ENCODE data around the gene NR6A1. TPM values are rescaled to one million over a fixed set of nuclear protein-coding genes. Genes with fewer than 3 reads are reported as not detected.

NR6A1 gene
- total RNA-seq, 1 experiment from 2014 or later, result 164 TPM

- Mint-ChIP-seq H3K27ac (peak overlapping the region; percentile 6; the same call in 1 of the 2 replicates), H3K27me3 (ENCODE audit: low read depth) (no peaks in the 10 kb centered on the region; the same call in none of the 2 replicates), H3K9me3 (no peaks in the 10 kb centered on the region), H3K4me3 (peak overlapping the region; percentile 47), H3K36me3 (no peaks in the 10 kb centered on the region), H3K4me1 (peaks cover 74% of the 10 kb centered on the region)
- DNase-seq (ENCODE audit: low spot score), result no peak
- TF ChIP-seq AR (CRISPR knock-in tag; IDR thresholded peaks at IDR 0.05) (no peak), ZBTB21 (CRISPR knock-in tag; IDR thresholded peaks at IDR 0.05; ENCODE audit: borderline replicate concordance) (no peak)
- ATAC-seq, result no peak
- POLR2A ChIA-PET, result interaction anchor here (0.6 kb wide), 1 partner anchor 230 kb away, joined by 3 read pairs; no protein-coding TSS in a partner anchor
- CTCF ChIA-PET, result interaction anchor here (0.7 to 6.2 kb wide), 12 partner anchors 10 to 289 kb away, joined by 3 to 41 read pairs (median 4); partner anchors contain the start of gene WDR38
These were observed 4.1 kb downstream of the NR6A1 start for GRCh38 chr9:124766815-124767554.

GRCh38 chr9:124766326-124766725, 4.8 kb downstream of the NR6A1 start:
- Mint-ChIP-seq H3K36me3 (no peaks in the 10 kb centered on the region), H3K27ac (no peak overlapping the region)
- CTCF ChIA-PET, result interaction anchor here (0.7 to 6.2 kb wide), 11 partner anchors 10 to 288 kb away, joined by 3 to 41 read pairs (median 4); partner anchors contain the start of gene WDR38
- TF ChIP-seq MYBL2 (CRISPR knock-in tag; IDR thresholded peaks at IDR 0.05), result no peak
- no peak for TF ChIP-seq ELF4 (CRISPR knock-in tag; IDR thresholded peaks at IDR 0.05; ENCODE audit: low read depth)
- TF ChIP-seq PRDM15 (CRISPR knock-in tag; IDR thresholded peaks at IDR 0.05), result no peak
- TF ChIP-seq ATF3 (CRISPR knock-in tag; conservative IDR thresholded peaks at IDR 0.05), result no peak
- TF ChIP-seq ZBTB43 (CRISPR knock-in tag; IDR thresholded peaks at IDR 0.05), result no peak
- TF ChIP-seq ZMAT4 (CRISPR knock-in tag; IDR thresholded peaks at IDR 0.05), result no peak
- no peak for TF ChIP-seq CREM (CRISPR knock-in tag; IDR thresholded peaks at IDR 0.05)
- TF ChIP-seq USF2 (CRISPR knock-in tag; IDR thresholded peaks at IDR 0.05), result no peak
- TF ChIP-seq NFATC4 (CRISPR knock-in tag; IDR thresholded peaks at IDR 0.05), result no peak
- no peak for TF ChIP-seq RELA (CRISPR knock-in tag; IDR thresholded peaks at IDR 0.05; ENCODE audit: borderline replicate concordance)
- no peak for TF ChIP-seq CBFB (CRISPR knock-in tag; IDR thresholded peaks at IDR 0.05; ENCODE audit: low read depth)
- TF ChIP-seq IRF2 (CRISPR knock-in tag; IDR thresholded peaks at IDR 0.05; ENCODE audit: borderline replicate concordance, low read depth), result no peak
- no peak for TF ChIP-seq ESRRA (CRISPR knock-in tag; IDR thresholded peaks at IDR 0.05; ENCODE audit: borderline replicate concordance)
- TF ChIP-seq TP53 (CRISPR knock-in tag; IDR thresholded peaks at IDR 0.05), result no peak
- TF ChIP-seq ZNF423 (CRISPR knock-in tag; IDR thresholded peaks at IDR 0.05), result no peak
- no peak for TF ChIP-seq ZNF512 (CRISPR knock-in tag; IDR thresholded peaks at IDR 0.05; ENCODE audit: borderline replicate concordance)
- no peak for TF ChIP-seq ZNF121 (CRISPR knock-in tag; IDR thresholded peaks at IDR 0.05)

More at GRCh38 chr9:124766326-124766725, 4.8 kb downstream of the NR6A1 start:
- Mint-ChIP-seq H3K9me3 (no peaks in the 10 kb centered on the region), H3K27me3 (ENCODE audit: low read depth) (no peaks in the 10 kb centered on the region; the same call in none of the 2 replicates), H3K4me3 (peak overlapping the region; percentile 47), H3K4me1 (peaks cover 80% of the 10 kb centered on the region)
- DNase-seq (ENCODE audit: low spot score), result no peak
- POLR2A ChIA-PET, result interaction anchor here (0.6 kb wide), 1 partner anchor 230 kb away, joined by 3 read pairs; no protein-coding TSS in a partner anchor
- no peak for ATAC-seq

All from WTC11 (cell line).